H1 (cell line): Measurements from ENCODE around the gene PHEX. TPM values are rescaled to one million over a fixed set of nuclear protein-coding genes. Genes with fewer than 3 reads are reported as not detected.

Source experiments
- CTCF ChIA-PET: fragments of 300-600 bp; sonication (Branson Sonifier 250); formaldehyde crosslinking; loops from one replicate; lab custom pipeline; 2021; ENCODE audit not compliant: partially characterized antibody; lab: Charles Lee
- POLR2A ChIA-PET: fragments of 300-600 bp; sonication (Branson Sonifier 250); formaldehyde crosslinking; loops from one replicate; lab custom pipeline; 2021; ENCODE audit warnings: inconsistent platforms; ENCODE audit not compliant: partially characterized antibody; lab: Charles Lee
- DNase-seq, 2 experiments: peaks; one replicate each; pipeline versions ENCODE4 v3.0.0 to v3.0.0-alpha.2; 2010 to 2022; ENCODE audit warnings: low spot score in 2 of 2, low read depth in 1 of 2, mixed read lengths in 1 of 2
- FAIRE-seq: peaks from 2 replicates; lab custom pipeline; 2011; peaks lifted over from hg19 to GRCh38; lab: Jason Lieb, UNC
- H2AFZ ChIP-seq: 2 replicates; pipeline ENCODE4 v1.8.1; 2012; ENCODE audit warnings: low read length, inconsistent platforms
- H2AK5ac ChIP-seq: 2 replicates; pipeline ENCODE4 v1.6.1; 2013; ENCODE audit warnings: low read depth, low read length
- H2BK120ac ChIP-seq: replicated peaks from 2 replicates; pipeline ENCODE3; 2013; ENCODE audit warnings: low read depth, low read length, inconsistent platforms
- H2BK12ac ChIP-seq: 2 replicates; pipeline ENCODE4 v1.6.1; 2013; ENCODE audit warnings: low read depth, low read length
- H2BK15ac ChIP-seq: 2 replicates; pipeline ENCODE4 v1.6.1; 2013; ENCODE audit warnings: low read length
- H2BK20ac ChIP-seq: 2 replicates; pipeline ENCODE4 v1.6.1; 2013; ENCODE audit warnings: low read length
- H2BK5ac ChIP-seq: 2 replicates; pipeline ENCODE4 v1.6.1; 2013; ENCODE audit warnings: low read depth, low read length
- H3K14ac ChIP-seq: 2 replicates; pipeline ENCODE4 v1.6.1; 2013; ENCODE audit warnings: inconsistent platforms; ENCODE audit not compliant: insufficient read length
- H3K18ac ChIP-seq: 2 replicates; pipeline ENCODE4 v1.6.1; 2013; ENCODE audit warnings: low read length; ENCODE audit errors: extremely low read depth
- H3K23ac ChIP-seq: 2 replicates; pipeline ENCODE4 v1.6.1; 2013; ENCODE audit warnings: inconsistent platforms; ENCODE audit not compliant: insufficient read length
- H3K23me2 ChIP-seq: 2 replicates; pipeline ENCODE4 v1.6.1; 2013; ENCODE audit warnings: low read depth, low read length
- H3K27ac ChIP-seq: 2 replicates; pipeline ENCODE4 v1.6.1; 2011; ENCODE audit warnings: low read depth, low read length, inconsistent platforms
- H3K27me3 ChIP-seq, 4 experiments: replicated peaks in 1 of 4; 1 replicate in 1 of 4; 2 replicates in 3 of 4; pipeline versions ENCODE4 v1.6.1 to v1.8.1; 2011 to 2013; ENCODE audit warnings: low read length in 3 of 4, mild to moderate bottlenecking in 3 of 4, inconsistent platforms in 2 of 4, mixed read lengths in 2 of 4, moderate library complexity in 1 of 4; ENCODE audit not compliant: control insufficient read depth in 3 of 4, insufficient read depth in 3 of 4; ENCODE audit errors: extremely low read depth in 1 of 4
- H3K36me3 ChIP-seq, 4 experiments: 2 replicates each; pipeline versions ENCODE4 v1.6.1 to v1.8.1; 2011 to 2013; ENCODE audit warnings: mild to moderate bottlenecking in 4 of 4, low read length in 3 of 4, moderate library complexity in 2 of 4, control low read depth in 1 of 4, inconsistent platforms in 1 of 4; ENCODE audit not compliant: insufficient read depth in 4 of 4, control insufficient read depth in 2 of 4
- H3K4ac ChIP-seq: replicated peaks from 2 replicates; pipeline ENCODE3; 2013; ENCODE audit warnings: low read length, low read depth, mixed read lengths, inconsistent platforms; ENCODE audit not compliant: insufficient read length
- H3K4me1 ChIP-seq, 4 experiments: replicated peaks in 1 of 4; 1 replicate in 1 of 4; 2 replicates in 3 of 4; pipeline versions ENCODE4 v1.6.1 to v1.8.1; 2011 to 2013; ENCODE audit warnings: low read length in 3 of 4, inconsistent platforms in 2 of 4, mixed read lengths in 1 of 4; ENCODE audit not compliant: insufficient read depth in 4 of 4, control insufficient read depth in 3 of 4
- H3K4me2 ChIP-seq, 2 experiments: 2 replicates each; pipeline versions ENCODE4 v1.6.1 to v1.8.1; 2011 to 2013; ENCODE audit warnings: low read depth in 2 of 2, low read length in 2 of 2, control low read depth in 1 of 2, inconsistent platforms in 1 of 2, mild to moderate bottlenecking in 1 of 2; ENCODE audit not compliant: insufficient read depth in 1 of 2
- H3K4me3 ChIP-seq, 4 experiments: fragments of 200-600, 300-600 bp in 1 of 4; sonication (generic), shearing (Covaris generic), sonication (Bioruptor Twin) in 1 of 4; 2 replicates each; pipeline versions ENCODE4 v1.5.1 to v1.8.1; 2011 to 2016; ENCODE audit warnings: low read length in 4 of 4, low read depth in 3 of 4, control low read depth in 2 of 4, inconsistent platforms in 2 of 4, mild to moderate bottlenecking in 2 of 4, mixed read lengths in 1 of 4, moderate library complexity in 1 of 4; ENCODE audit not compliant: insufficient read depth in 2 of 4; ENCODE audit errors: extremely low read depth in 1 of 4
- H3K56ac ChIP-seq: replicated peaks from 2 replicates; pipeline ENCODE3; 2013; ENCODE audit warnings: low read depth, mild to moderate bottlenecking, mixed read lengths, low read length, inconsistent platforms; ENCODE audit not compliant: insufficient read length
- H3K79me1 ChIP-seq: 2 replicates; pipeline ENCODE4 v1.6.1; 2013; ENCODE audit warnings: low read depth, low read length, control low read depth
- H3K79me2 ChIP-seq, 2 experiments: 2 replicates each; pipeline versions ENCODE4 v1.6.1 to v1.8.1; 2012 to 2013; ENCODE audit warnings: low read length in 2 of 2, mild to moderate bottlenecking in 2 of 2, inconsistent platforms in 1 of 2; ENCODE audit not compliant: insufficient read depth in 2 of 2, control insufficient read depth in 1 of 2
- H3K9ac ChIP-seq, 4 experiments: replicated peaks in 1 of 4; 1 replicate in 1 of 4; 2 replicates in 3 of 4; pipeline versions ENCODE4 v1.6.1 to v1.8.1; 2011 to 2013; ENCODE audit warnings: low read depth in 3 of 4, low read length in 3 of 4, control low read depth in 2 of 4, mild to moderate bottlenecking in 2 of 4, moderate library complexity in 2 of 4, inconsistent platforms in 1 of 4; ENCODE audit errors: extremely low read depth in 1 of 4
- H3K9me3 ChIP-seq, 2 experiments: 2 replicates each; pipeline versions ENCODE4 v1.6.1 to v1.8.1; 2012 to 2013; ENCODE audit warnings: mild to moderate bottlenecking in 2 of 2, moderate library complexity in 2 of 2, control low read depth in 1 of 2, inconsistent platforms in 1 of 2, low read depth in 1 of 2, low read length in 1 of 2, mixed read lengths in 1 of 2; ENCODE audit not compliant: insufficient read depth in 2 of 2
- H4K20me1 ChIP-seq, 2 experiments: replicated peaks in 1 of 2; 2 replicates each; pipeline versions ENCODE3 to v1.8.1; 2011 to 2013; ENCODE audit warnings: inconsistent platforms in 2 of 2, low read length in 2 of 2, mild to moderate bottlenecking in 1 of 2; ENCODE audit not compliant: insufficient read depth in 2 of 2, control insufficient read depth in 1 of 2
- H4K5ac ChIP-seq: 2 replicates; pipeline ENCODE4 v1.6.1; 2013; ENCODE audit warnings: low read length, low read depth, mixed read lengths, inconsistent platforms; ENCODE audit not compliant: insufficient read length
- H4K8ac ChIP-seq: 2 replicates; pipeline ENCODE4 v1.8.0; 2013; ENCODE audit warnings: mild to moderate bottlenecking, moderate library complexity, low read length, inconsistent platforms; ENCODE audit not compliant: insufficient read depth; ENCODE audit errors: extremely low read depth
- H4K91ac ChIP-seq: replicated peaks from 2 replicates; pipeline ENCODE3; 2013; ENCODE audit warnings: low read length, mixed read lengths, inconsistent platforms; ENCODE audit not compliant: insufficient read length
- SRF ChIP-seq: IDR thresholded peaks from 2 replicates; pipeline ENCODE4 v1.6.1; 2011; ENCODE audit warnings: mild to moderate bottlenecking, low read depth, low read length, moderate library complexity
- whole genome bisulfite sequencing, 2 experiments: shearing (Covaris generic) in 1 of 2; methylation state at CpG; one replicate each; pipeline versions ENCODE4 v1.1.6 to v1.1.7; 2013 to 2015; ENCODE audit warnings: low lambda C conversion rate in 2 of 2, mixed read lengths in 2 of 2, inconsistent platforms in 1 of 2, low coverage in 1 of 2, missing lambda C conversion rate in 1 of 2; ENCODE audit not compliant: insufficient replicate concordance in 2 of 2, insufficient coverage in 1 of 2, insufficient read length in 1 of 2; ENCODE audit errors: extremely low coverage in 1 of 2, missing lambda C conversion rate in 1 of 2; 5-methylcytosine and 5-hydroxymethylcytosine counted together
- polyA plus RNA-seq, 7 experiments: library from polyadenylated mRNA; depleted of rRNA in 3 of 7; stranded (reverse) in 5 of 7; unstranded in 2 of 7; fragments of >200 nt in 5 of 7; fragments of 200-250 nt in 2 of 7; gene quantifications; 1 replicate in 5 of 7; 2 replicates in 1 of 7; 4 replicates in 1 of 7; pipeline versions ENCODE4 v1.2.1 to v1.2.3, GENCODE V29; 2011 to 2013; ENCODE audit warnings: missing spikeins in 2 of 7, mixed read lengths in 2 of 7
- total RNA-seq: library from RNA; stranded (reverse); fragmentation: NEBNext Ultra II Directional; extraction: Animal tissue kit (Norgen Biotek cat#: 25700); gene quantifications from 2 replicates; pipeline ENCODE4 v1.2.1, GENCODE V29; 2021

Gene PHEX
- total and polyA plus RNA-seq, 2 of the 8 experiments (the other 6 are each of a cell fraction or from before 2014, with no cell fraction given) = 0.03 to 0.11 TPM

- POLR2A ChIA-PET = no interaction called here
- FAIRE-seq = no peak
Observed at GRCh38 chrX:22087011-22087557, 55.0 kb downstream of the PHEX start.

More at GRCh38 chrX:22087011-22087557, 55.0 kb downstream of the PHEX start:
- H2BK5ac ChIP-seq = no peak overlapping the region
- no peak for TF ChIP-seq SRF
- no peak overlapping the region for H4K5ac ChIP-seq
- no peak overlapping the region for H3K18ac ChIP-seq
- H3K36me3 ChIP-seq = no peaks in the 10 kb centered on the region
- H3K56ac ChIP-seq = no peak overlapping the region
- no peak overlapping the region for H4K91ac ChIP-seq
- no peaks in the 10 kb centered on the region for H3K23me2 ChIP-seq
- H3K4me3 ChIP-seq = no peak overlapping the region
- H3K79me1 ChIP-seq = no peaks in the 10 kb centered on the region
- no peak overlapping the region for H3K4ac ChIP-seq
- no peak overlapping the region for H2BK12ac ChIP-seq
- H3K79me2 ChIP-seq = no peaks in the 10 kb centered on the region
- no peak overlapping the region for H2BK20ac ChIP-seq
- no peak overlapping the region for H3K4me2 ChIP-seq
- H2BK15ac ChIP-seq = no peak overlapping the region
- H3K27me3 ChIP-seq = no peaks in the 10 kb centered on the region
- no peak overlapping the region for H2AK5ac ChIP-seq
- H3K23ac ChIP-seq = no peak overlapping the region
- no peak overlapping the region for H4K8ac ChIP-seq
- WGBS, 2 experiments = 89% methylated on average over 3 of the region's 3 CpGs; no CpG with 5 or more reads in 1 of the 2 experiments
- DNase-seq = no peak
- H3K9ac ChIP-seq = no peak overlapping the region
- no peaks in the 10 kb centered on the region for H3K4me1 ChIP-seq
- CTCF ChIA-PET = no interaction called here
- no peaks in the 10 kb centered on the region for H3K9me3 ChIP-seq
- H4K20me1 ChIP-seq = no peaks in the 10 kb centered on the region
- no peak overlapping the region for H2BK120ac ChIP-seq
- H2AFZ ChIP-seq = no peak overlapping the region
- no peak overlapping the region for H3K27ac ChIP-seq
- H3K14ac ChIP-seq = no peak overlapping the region
